ENCODE measurements around the gene CEBPE.

DNA sequence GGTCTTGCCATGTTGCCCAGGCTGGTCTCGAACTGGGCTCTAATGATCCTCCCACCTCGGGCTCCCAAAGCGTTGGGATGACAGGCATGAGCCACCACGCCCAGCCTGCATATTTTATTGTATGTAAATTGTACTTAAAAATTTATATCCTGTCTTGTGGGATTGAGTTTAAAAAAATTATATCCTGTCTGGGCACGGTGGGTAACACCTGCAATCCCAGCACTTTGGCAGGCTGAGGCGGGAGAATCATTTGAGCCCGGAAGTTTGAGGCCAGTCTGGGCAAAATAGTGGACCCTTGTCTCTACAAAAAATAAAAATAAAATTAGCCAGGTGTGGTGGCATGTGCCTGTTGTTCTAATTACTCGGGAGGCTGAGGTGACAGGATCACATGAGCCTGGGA lies 13.9 kb upstream of the CEBPE start:
- TF ChIP-seq, protein P1, sequence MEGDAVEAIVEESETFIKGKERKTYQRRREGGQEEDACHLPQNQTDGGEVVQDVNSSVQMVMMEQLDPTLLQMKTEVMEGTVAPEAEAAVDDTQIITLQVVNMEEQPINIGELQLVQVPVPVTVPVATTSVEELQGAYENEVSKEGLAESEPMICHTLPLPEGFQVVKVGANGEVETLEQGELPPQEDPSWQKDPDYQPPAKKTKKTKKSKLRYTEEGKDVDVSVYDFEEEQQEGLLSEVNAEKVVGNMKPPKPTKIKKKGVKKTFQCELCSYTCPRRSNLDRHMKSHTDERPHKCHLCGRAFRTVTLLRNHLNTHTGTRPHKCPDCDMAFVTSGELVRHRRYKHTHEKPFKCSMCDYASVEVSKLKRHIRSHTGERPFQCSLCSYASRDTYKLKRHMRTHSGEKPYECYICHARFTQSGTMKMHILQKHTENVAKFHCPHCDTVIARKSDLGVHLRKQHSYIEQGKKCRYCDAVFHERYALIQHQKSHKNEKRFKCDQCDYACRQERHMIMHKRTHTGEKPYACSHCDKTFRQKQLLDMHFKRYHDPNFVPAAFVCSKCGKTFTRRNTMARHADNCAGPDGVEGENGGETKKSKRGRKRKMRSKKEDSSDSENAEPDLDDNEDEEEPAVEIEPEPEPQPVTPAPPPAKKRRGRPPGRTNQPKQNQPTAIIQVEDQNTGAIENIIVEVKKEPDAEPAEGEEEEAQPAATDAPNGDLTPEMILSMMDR (IDR thresholded peaks at IDR 0.05) = no peak
- no peak for TF ChIP-seq YY1 (IDR thresholded peaks at IDR 0.05; ENCODE audit: low read depth)
- no peak for TF ChIP-seq EP300 (IDR thresholded peaks at IDR 0.05; ENCODE audit: borderline replicate concordance in 1 of 2, low read depth in 1 of 2, low read length in 1 of 2)
- TF ChIP-seq POLR2AphosphoS5 (IDR thresholded peaks at IDR 0.05; ENCODE audit: low read depth, low read length) = no peak
- TF ChIP-seq SIN3A (IDR thresholded peaks at IDR 0.05; ENCODE audit: borderline replicate concordance, low read depth, low read length) = no peak
- no peak for TF ChIP-seq RAD21 (IDR thresholded peaks at IDR 0.05; ENCODE audit: low read length)
- TF ChIP-seq, protein P2, sequence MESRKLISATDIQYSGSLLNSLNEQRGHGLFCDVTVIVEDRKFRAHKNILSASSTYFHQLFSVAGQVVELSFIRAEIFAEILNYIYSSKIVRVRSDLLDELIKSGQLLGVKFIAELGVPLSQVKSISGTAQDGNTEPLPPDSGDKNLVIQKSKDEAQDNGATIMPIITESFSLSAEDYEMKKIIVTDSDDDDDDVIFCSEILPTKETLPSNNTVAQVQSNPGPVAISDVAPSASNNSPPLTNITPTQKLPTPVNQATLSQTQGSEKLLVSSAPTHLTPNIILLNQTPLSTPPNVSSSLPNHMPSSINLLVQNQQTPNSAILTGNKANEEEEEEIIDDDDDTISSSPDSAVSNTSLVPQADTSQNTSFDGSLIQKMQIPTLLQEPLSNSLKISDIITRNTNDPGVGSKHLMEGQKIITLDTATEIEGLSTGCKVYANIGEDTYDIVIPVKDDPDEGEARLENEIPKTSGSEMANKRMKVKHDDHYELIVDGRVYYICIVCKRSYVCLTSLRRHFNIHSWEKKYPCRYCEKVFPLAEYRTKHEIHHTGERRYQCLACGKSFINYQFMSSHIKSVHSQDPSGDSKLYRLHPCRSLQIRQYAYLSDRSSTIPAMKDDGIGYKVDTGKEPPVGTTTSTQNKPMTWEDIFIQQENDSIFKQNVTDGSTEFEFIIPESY (IDR thresholded peaks at IDR 0.05; ENCODE audit: borderline replicate concordance, low read depth) = no peak
- TF ChIP-seq MXI1 (IDR thresholded peaks at IDR 0.05; ENCODE audit: low read depth, low read length) = no peak
- no peak for TF ChIP-seq TAF1 (IDR thresholded peaks at IDR 0.05; ENCODE audit: borderline replicate concordance, low read depth, low read length)

Data from SK-N-SH (cell line).